HG03469 (cell line): ENCODE results near the gene ZDHHC14.

Experiments used
- ATAC-seq: cut with Tn5 transposase; IDR thresholded peaks from one replicate; pipeline ENCODE4 v1.9.1; 2021; ENCODE audit warnings: mild to moderate bottlenecking, moderate library complexity, moderate number of reproducible peaks; ENCODE audit not compliant: unreplicated experiment

The ZDHHC14 gene

GRCh38 chr6:157635388-157636244, 254.6 kb downstream of the ZDHHC14 start:
- no peak for ATAC-seq

GRCh38 chr6:157637516-157637915, 256.5 kb downstream of the ZDHHC14 start:
- ATAC-seq = no peak

- ATAC-seq = no peak
Observed at GRCh38 chr6:157637941-157638662, 257.1 kb downstream of the ZDHHC14 start.

- ATAC-seq = no peak
Observed at GRCh38 chr6:157638779-157639178, 257.8 kb downstream of the ZDHHC14 start.

- no peak for ATAC-seq
Observed at GRCh38 chr6:157640746-157641451, 259.9 kb downstream of the ZDHHC14 start.

GRCh38 chr6:157641837-157642236, 260.8 kb downstream of the ZDHHC14 start:
- no peak for ATAC-seq

- ATAC-seq = no peak
Observed at GRCh38 chr6:157642736-157643135, 261.7 kb downstream of the ZDHHC14 start.

GRCh38 chr6:157644043-157644810, 263.2 kb downstream of the ZDHHC14 start:
- ATAC-seq = no peak

GRCh38 chr6:157645201-157645795, 264.3 kb downstream of the ZDHHC14 start:
- ATAC-seq = no peak

GRCh38 chr6:157646012-157646411, 265.0 kb downstream of the ZDHHC14 start:
- no peak for ATAC-seq

- no peak for ATAC-seq
Observed at GRCh38 chr6:157647261-157647915, 266.4 kb downstream of the ZDHHC14 start.

- ATAC-seq = no peak
Observed at GRCh38 chr6:157648561-157648960, 267.6 kb downstream of the ZDHHC14 start.

- no peak for ATAC-seq
Observed at GRCh38 chr6:157649311-157650260, 268.6 kb downstream of the ZDHHC14 start.

- ATAC-seq = no peak
Observed at GRCh38 chr6:157650261-157650640, 269.3 kb downstream of the ZDHHC14 start.

GRCh38 chr6:157650801-157651200, 269.8 kb downstream of the ZDHHC14 start:
- no peak for ATAC-seq

- ATAC-seq = no peak
Observed at GRCh38 chr6:157651731-157652490, 270.9 kb downstream of the ZDHHC14 start.

GRCh38 chr6:157652601-157653363, 271.8 kb downstream of the ZDHHC14 start:
- ATAC-seq = no peak
